NCI-H748 (cell line): Measurements from ENCODE around the gene CDH13.

Experiments
- DNase-seq: peaks from one replicate; lab custom pipeline; 2025; ENCODE audit not compliant: unreplicated experiment; lab: John Stamatoyannopoulos, UW

The CDH13 gene

GRCh38 chr16:82625066-82625968, 1.5 kb upstream of the CDH13 start:
- no peak for DNase-seq

GRCh38 chr16:82628088-82628423, 1.3 kb downstream of the CDH13 start:
- DNase-seq: no peak

- no peak for DNase-seq
These were observed 1.9 kb downstream of the CDH13 start for GRCh38 chr16:82628711-82629110.

- DNase-seq: no peak
These were observed 2.8 kb downstream of the CDH13 start for GRCh38 chr16:82629441-82630027.

GRCh38 chr16:82630219-82630618, 3.5 kb downstream of the CDH13 start:
- no peak for DNase-seq

- DNase-seq: peak; percentile 2
These were observed 3.9 kb downstream of the CDH13 start for GRCh38 chr16:82630688-82631087.

GRCh38 chr16:82631701-82632685, 5.2 kb downstream of the CDH13 start:
- peak; percentile 9 for DNase-seq

GRCh38 chr16:82633964-82634600, 7.3 kb downstream of the CDH13 start:
- peak; percentile 73 for DNase-seq

GRCh38 chr16:82634955-82635610, 8.3 kb downstream of the CDH13 start:
- no peak for DNase-seq

GRCh38 chr16:82636485-82636884, 9.7 kb downstream of the CDH13 start:
- DNase-seq: no peak

GRCh38 chr16:82636958-82637357, 10.2 kb downstream of the CDH13 start:
- no peak for DNase-seq

GRCh38 chr16:82638095-82638798, 11.5 kb downstream of the CDH13 start:
- no peak for DNase-seq

GRCh38 chr16:82639263-82639662, 12.5 kb downstream of the CDH13 start:
- DNase-seq: peak; percentile 28

GRCh38 chr16:82639666-82640336, 13.0 kb downstream of the CDH13 start:
- peak; percentile 73 for DNase-seq

GRCh38 chr16:82641336-82641984, 14.7 kb downstream of the CDH13 start:
- peak; percentile 39 for DNase-seq

GRCh38 chr16:82643136-82643535, 16.4 kb downstream of the CDH13 start:
- DNase-seq: peak; percentile 70

GRCh38 chr16:82643936-82644630, 17.3 kb downstream of the CDH13 start:
- DNase-seq: no peak

- DNase-seq: no peak
These were observed 19.7 kb downstream of the CDH13 start for GRCh38 chr16:82646504-82646903.
